Spinal cord (tissue), 10 donors: Measurements from ENCODE around the gene BTAF1. TPM values are rescaled to one million over a fixed set of nuclear protein-coding genes. Genes with fewer than 3 reads are reported as not detected.
"Not testable (repeated sequence)": the region's sequence is repeated elsewhere in the genome, so short reads cannot be mapped to it uniquely, and the experiment has no call there.

Experiments used
- DNase-seq, 6 donors: peaks; one replicate each; pipeline versions ENCODE4 v3.0.0 to v3.0.0-alpha.2; 2013 to 2015; ENCODE audit warnings: low spot score in 6 of 6, low read depth in 4 of 6
- H3K27ac ChIP-seq: one replicate; pipeline ENCODE4 v1.5.1; 2013; ENCODE audit warnings: low read depth, low read length, control low read depth
- H3K27me3 ChIP-seq: one replicate; pipeline ENCODE4 v1.6.1; 2013; ENCODE audit warnings: low read length; ENCODE audit not compliant: control insufficient read depth, insufficient read depth
- H3K36me3 ChIP-seq: one replicate; pipeline ENCODE4 v1.6.1; 2013; ENCODE audit warnings: low read length; ENCODE audit not compliant: control insufficient read depth, insufficient read depth
- H3K4me1 ChIP-seq: one replicate; pipeline ENCODE4 v1.6.1; 2013; ENCODE audit warnings: low read length; ENCODE audit not compliant: control insufficient read depth, insufficient read depth
- H3K4me3 ChIP-seq: one replicate; pipeline ENCODE4 v1.5.1; 2013; ENCODE audit warnings: low read depth, low read length, control low read depth
- H3K9me3 ChIP-seq: one replicate; pipeline ENCODE4 v1.6.1; 2013; ENCODE audit warnings: low read length; ENCODE audit not compliant: control insufficient read depth, insufficient read depth
- WGBS: methylation state at CpG from one replicate; pipeline ENCODE4 v1.1.5; 2013; ENCODE audit warnings: missing lambda C conversion rate; ENCODE audit not compliant: insufficient coverage; 5-methylcytosine and 5-hydroxymethylcytosine counted together
- polyA plus RNA-seq, 2 donors: library from polyadenylated mRNA; unstranded; fragments of 120-200 nt; gene quantifications; one replicate each; pipeline ENCODE4 v1.2.1, GENCODE V29; 2013; ENCODE audit not compliant: insufficient read length in 2 of 2
- total RNA-seq, 2 donors: library from RNA; depleted of rRNA in 1 of 2; stranded (reverse); fragments of 120-200 nt in 1 of 2; fragments of >200 nt in 1 of 2; gene quantifications; one replicate each; pipeline versions ENCODE4 v1.2.3 to v1.2.4, GENCODE V29; 2013 to 2014
- donor health status: healthy.

BTAF1 gene
- total and polyA plus RNA-seq, 4 donors, result 23.2 to 60.1 (median 39.7) TPM

DNA sequence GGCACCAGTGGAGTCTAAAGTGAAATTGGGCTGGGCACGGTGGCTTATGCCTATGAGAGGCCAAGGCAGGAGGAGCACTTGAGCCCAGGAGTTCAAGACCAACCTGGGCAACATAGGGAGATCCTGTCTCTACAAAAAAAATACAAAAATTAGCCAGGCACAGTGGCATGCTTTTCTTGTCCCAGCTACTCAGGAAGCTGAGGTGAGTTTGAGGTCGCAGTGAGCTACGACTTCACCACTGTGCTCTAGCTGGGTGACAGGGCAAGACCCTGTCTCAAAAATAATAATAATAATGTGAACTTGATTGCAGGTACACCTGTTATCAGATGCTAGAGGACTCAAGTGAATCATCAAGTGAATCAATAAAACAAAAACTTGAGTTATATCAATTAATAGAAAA is 108.0 kb downstream of the BTAF1 start:
- H3K27ac ChIP-seq, result no peak overlapping the region
- no peaks in the 10 kb centered on the region for H3K4me1 ChIP-seq
- WGBS, result 100% methylated on average over 1 of the region's 3 CpGs
- no peaks in the 10 kb centered on the region for H3K27me3 ChIP-seq
- peaks cover 4% of the 10 kb centered on the region for H3K9me3 ChIP-seq
- peaks cover 13% of the 10 kb centered on the region for H3K36me3 ChIP-seq
- DNase-seq, result no peak
- H3K4me3 ChIP-seq, result no peak overlapping the region

- H3K27me3 ChIP-seq, H3K36me3 ChIP-seq, H3K27ac ChIP-seq, DNase-seq, H3K4me3 ChIP-seq, H3K9me3 ChIP-seq, H3K4me1 ChIP-seq: not testable (repeated sequence)
- 72% methylated on average over 3 of the region's 3 CpGs for WGBS
Measured at GRCh38 chr10:92033070-92033469, 109.5 kb downstream of the BTAF1 start.

DNA sequence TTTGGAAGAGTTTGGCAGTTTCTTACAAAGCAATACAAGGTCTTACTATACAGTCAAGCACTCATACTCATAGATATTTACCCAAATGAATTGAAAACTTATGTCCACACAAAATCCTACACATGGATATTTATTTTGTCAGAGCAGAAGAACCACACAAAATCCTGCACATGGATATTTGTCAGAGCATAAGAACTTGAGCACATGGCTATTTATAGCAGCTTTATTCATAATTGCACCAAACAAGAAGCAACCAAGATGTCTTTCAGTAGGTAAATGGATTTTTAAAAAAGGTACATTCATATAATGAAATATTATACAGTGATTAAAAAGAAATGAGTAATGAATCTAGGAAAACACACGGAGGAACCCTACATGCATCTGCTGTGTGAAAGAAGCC is 115.4 kb downstream of the BTAF1 start:
- Histone ChIP-seq H3K36me3 (peaks cover 3% of the 10 kb centered on the region), H3K4me1 (no peaks in the 10 kb centered on the region), H3K27ac (no peak overlapping the region), H3K9me3 (peaks cover 4% of the 10 kb centered on the region), H3K4me3 (no peak overlapping the region), H3K27me3 (no peaks in the 10 kb centered on the region)
- no CpG with 5 or more reads among the region's 1 CpG for WGBS
- no peak for DNase-seq

DNA sequence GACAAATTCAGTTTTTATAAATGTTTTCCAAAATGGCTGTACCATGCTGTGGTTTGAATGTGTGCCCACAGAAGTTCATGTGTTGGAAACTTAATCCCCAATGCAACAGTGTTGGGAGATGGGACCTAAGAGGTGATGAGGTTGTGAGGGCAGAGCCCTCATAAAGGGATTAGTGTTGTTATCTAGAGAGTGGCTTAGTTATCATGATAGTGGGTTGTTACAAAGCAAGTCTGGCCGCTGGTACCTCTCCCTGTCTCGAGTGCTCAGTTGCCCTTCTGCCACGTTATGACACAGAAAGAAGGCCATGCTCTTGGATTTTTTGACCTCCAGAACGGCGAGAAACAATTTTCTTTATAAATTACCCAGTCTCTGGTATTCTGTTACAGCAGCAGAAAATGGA is 119.0 kb downstream of the BTAF1 start:
- no peak overlapping the region for H3K27ac ChIP-seq
- H3K9me3 ChIP-seq, result no peaks in the 10 kb centered on the region
- 59% methylated on average over 2 of the region's 5 CpGs for WGBS
- H3K36me3 ChIP-seq, result no peaks in the 10 kb centered on the region
- peaks cover 7% of the 10 kb centered on the region for H3K4me1 ChIP-seq
- peaks cover 7% of the 10 kb centered on the region for H3K27me3 ChIP-seq
- no peak for DNase-seq
- no peak overlapping the region for H3K4me3 ChIP-seq

DNA sequence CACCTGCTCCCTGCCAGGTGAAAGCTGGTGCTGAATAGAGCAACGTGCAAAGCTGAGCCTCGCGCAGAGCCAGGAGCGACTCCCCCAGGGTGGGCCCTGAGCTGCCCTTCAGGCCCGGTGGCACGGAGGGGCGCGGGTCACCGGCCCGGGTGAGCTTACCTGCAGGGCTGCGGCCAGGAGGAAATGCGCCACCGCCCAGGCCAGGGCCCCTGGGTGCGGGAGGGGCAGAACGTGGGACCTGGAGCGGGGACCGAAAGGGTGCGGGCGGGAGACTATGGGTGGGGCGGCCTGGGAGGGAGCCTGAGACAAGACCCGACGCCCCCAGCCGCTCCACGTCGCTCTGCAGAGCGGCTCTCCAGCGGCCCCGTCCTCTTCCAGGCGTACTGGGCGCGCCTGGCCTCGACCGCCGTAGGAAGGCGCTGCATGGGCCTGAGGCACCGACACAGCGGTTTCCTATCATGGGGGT is 122.1 kb downstream of the BTAF1 start:
- H3K27ac ChIP-seq, result no peak overlapping the region
- WGBS, result 8% methylated on average over 37 of the region's 37 CpGs
- DNase-seq, result no peak
- H3K4me3 ChIP-seq, result no peak overlapping the region
- H3K27me3 ChIP-seq, result peaks cover 7% of the 10 kb centered on the region
- H3K4me1 ChIP-seq, result peaks cover 7% of the 10 kb centered on the region
- no peaks in the 10 kb centered on the region for H3K9me3 ChIP-seq
- no peaks in the 10 kb centered on the region for H3K36me3 ChIP-seq

GRCh38 chr10:92047215-92047614 is 123.6 kb downstream of the BTAF1 start:
- Histone ChIP-seq H3K27ac (no peak overlapping the region), H3K27me3 (peaks cover 7% of the 10 kb centered on the region), H3K4me1 (peaks cover 7% of the 10 kb centered on the region), H3K9me3 (no peaks in the 10 kb centered on the region), H3K4me3 (no peak overlapping the region), H3K36me3 (peaks cover 3% of the 10 kb centered on the region)
- no peak for DNase-seq

DNA sequence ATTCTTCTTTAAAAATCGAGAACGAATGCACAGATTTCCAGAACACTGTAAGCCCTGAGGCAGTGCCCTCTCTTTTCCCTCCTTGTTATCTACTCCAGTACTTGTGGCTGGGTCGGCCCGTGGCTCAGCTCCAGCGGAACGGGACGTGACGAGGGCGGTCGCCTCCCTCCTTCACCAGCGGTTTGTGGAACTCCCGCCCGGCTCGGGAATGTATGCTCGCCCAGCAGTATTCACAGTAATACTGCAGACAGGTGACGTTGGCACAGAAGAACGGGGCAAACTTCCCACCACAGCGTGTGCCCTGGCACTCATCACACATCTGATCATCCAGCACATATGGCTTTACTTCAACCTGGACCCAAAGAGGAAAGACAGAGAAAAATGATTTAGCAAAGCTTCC is 128.5 kb downstream of the BTAF1 start:
- no peak overlapping the region for H3K27ac ChIP-seq
- WGBS, result 82% methylated on average over 17 of the region's 18 CpGs
- DNase-seq, result no peak
- peaks cover 4% of the 10 kb centered on the region for H3K36me3 ChIP-seq
- no peaks in the 10 kb centered on the region for H3K27me3 ChIP-seq
- H3K4me3 ChIP-seq, result no peak overlapping the region
- no peaks in the 10 kb centered on the region for H3K4me1 ChIP-seq
- no peaks in the 10 kb centered on the region for H3K9me3 ChIP-seq

DNA sequence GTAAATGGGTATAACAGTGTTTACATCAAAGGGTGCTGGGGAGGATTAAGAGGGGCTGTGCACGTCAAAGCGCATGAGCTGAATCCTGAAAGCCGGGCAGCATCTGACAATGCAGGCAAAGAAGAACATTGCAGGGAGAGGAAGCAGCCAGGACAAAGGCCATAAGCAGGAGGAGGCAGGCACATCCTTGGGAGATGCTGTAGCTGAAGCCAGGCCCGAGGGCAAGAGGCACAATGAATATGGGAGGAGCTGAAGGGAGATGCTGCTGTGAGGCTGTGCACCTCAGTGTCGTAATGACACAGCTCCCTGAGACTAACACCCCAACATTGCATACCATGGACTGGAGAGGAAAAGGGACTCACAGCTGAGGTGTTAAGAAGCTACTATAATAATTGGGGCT is 129.2 kb downstream of the BTAF1 start:
- DNase-seq, result no peak
- WGBS, result 57% methylated on average over 4 of the region's 5 CpGs
- Histone ChIP-seq H3K9me3 (no peaks in the 10 kb centered on the region), H3K4me3 (no peak overlapping the region), H3K4me1 (no peaks in the 10 kb centered on the region), H3K36me3 (peaks cover 4% of the 10 kb centered on the region), H3K27me3 (no peaks in the 10 kb centered on the region), H3K27ac (no peak overlapping the region)

- Histone ChIP-seq H3K27me3 (no peaks in the 10 kb centered on the region), H3K36me3 (peaks cover 4% of the 10 kb centered on the region)
- no peak for DNase-seq
Measured at GRCh38 chr10:92054807-92055206, 131.2 kb downstream of the BTAF1 start.

DNA sequence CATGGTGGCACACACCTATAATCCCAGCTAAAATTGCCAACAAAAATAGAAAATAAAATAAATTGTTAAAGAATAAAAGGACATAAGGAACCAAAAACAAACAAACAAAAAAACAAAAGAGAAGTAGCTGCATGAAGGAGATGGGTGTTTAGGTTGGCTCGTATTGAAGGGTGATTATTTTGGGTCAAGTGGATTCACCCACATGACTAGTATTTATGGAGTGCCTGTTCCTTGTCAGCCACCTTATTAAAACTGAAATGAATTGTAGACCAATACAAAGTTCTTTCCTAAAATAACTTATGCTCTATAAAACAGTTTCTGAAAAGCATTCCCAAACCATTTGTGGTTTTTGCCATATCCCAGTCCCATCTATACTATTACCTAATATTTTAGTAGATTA is 138.7 kb downstream of the BTAF1 start:
- Histone ChIP-seq H3K27me3 (no peaks in the 10 kb centered on the region), H3K9me3 (no peaks in the 10 kb centered on the region), H3K4me3 (no peak overlapping the region), H3K36me3 (no peaks in the 10 kb centered on the region), H3K4me1 (no peaks in the 10 kb centered on the region), H3K27ac (no peak overlapping the region)
- WGBS, result no CpG with 5 or more reads among the region's 1 CpG
- no peak for DNase-seq

More at GRCh38 chr10:92054807-92055206, 131.2 kb downstream of the BTAF1 start:
- Histone ChIP-seq H3K27ac (no peak overlapping the region), H3K4me1 (no peaks in the 10 kb centered on the region), H3K4me3 (no peak overlapping the region), H3K9me3 (no peaks in the 10 kb centered on the region)
